Pancreas (tissue), 10 donors: Measurements from ENCODE around the gene RAB3IL1. TPM values are rescaled to one million over a fixed set of nuclear protein-coding genes. Genes with fewer than 3 reads are reported as not detected.

ENCODE experiments used
- ATAC-seq, 4 donors: fragments of 200-7000 bp; cut with Tn5 transposase; one replicate each; pipeline versions ENCODE4 v1.8.0 to v1.9.1; 2020; ENCODE audit warnings: mild to moderate bottlenecking in 4 of 4, moderate library complexity in 4 of 4
- DNase-seq, 6 donors: peaks; one replicate each; pipeline ENCODE4 v3.0.0-alpha.2; 2020
- FAIRE-seq: peaks from 2 replicates; lab custom pipeline; 2012; peaks lifted over from hg19 to GRCh38; lab: Jason Lieb, UNC
- H3K27ac ChIP-seq, 4 donors: fragments of 200-600 bp; sonication (generic); 1 replicate in 3 of 4; 2 replicates in 1 of 4; pipeline versions ENCODE4 v1.5.0 to v1.8.0; 2020
- H3K27me3 ChIP-seq, 4 donors: fragments of 200-600 bp; one replicate each; pipeline ENCODE4 v1.8.0; 2021
- H3K36me3 ChIP-seq, 3 donors: fragments of 200-600 bp; sonication (generic) in 1 of 3; one replicate each; pipeline versions ENCODE4 v1.5.0 to v1.8.0; 2020 to 2021
- H3K4me1 ChIP-seq, 3 donors: fragments of 200-600 bp; one replicate each; pipeline ENCODE4 v1.8.0; 2021
- H3K4me3 ChIP-seq, 4 donors: fragments of 200-600 bp; sonication (generic) in 2 of 4; one replicate each; pipeline versions ENCODE4 v1.5.0 to v1.8.0; 2020 to 2021
- H3K9me3 ChIP-seq, 4 donors: fragments of 200-600 bp; one replicate each; pipeline ENCODE4 v1.8.0; 2021
- WGBS, 2 donors: extraction: QIAGEN DNeasy Blood & Tissue Kit; methylation state at CpG; one replicate each; pipeline ENCODE4 v1.1.7; 2013; 5-methylcytosine and 5-hydroxymethylcytosine counted together
- intact Hi-C, 3 donors: fragments of 100-400 bp; cut with DNase I; formaldehyde crosslinking; loops; one replicate each; pipeline versions ENCODE4 v1.11.1 to v1.14.2; 2022
- polyA plus RNA-seq, 2 donors: library from polyadenylated mRNA; stranded (reverse); fragments of 200-250 nt; gene quantifications; one replicate each; pipeline ENCODE4 v1.2.3, GENCODE V29; 2013
- total RNA-seq, 6 donors: library from RNA; stranded (reverse); fragmentation: NEBNext Ultra II Directional in 4 of 6; extraction: Animal tissue kit (Norgen Biotek cat#: 25700) in 4 of 6; gene quantifications; one replicate each; pipeline versions ENCODE4 v1.2.1 to v1.2.4, GENCODE V29; 2021 to 2023
- TF ChIP-seq, protein P1 (sequence below), 4 donors: fragments of 200-600 bp; sonication (generic) in 3 of 4; IDR thresholded peaks; one replicate each; pipeline versions ENCODE4 v1.5.0 to v1.8.0; 2021; ENCODE audit warnings: antibody characterized with exemption in 4 of 4
- donor health status: healthy with polysubstance abuse.
- donor health status: DM: no; HTN: no; CAD: no; lungs with moderate emphysema.
- donor health status: DM: no; HTN: no; CAD: no.
- donor health status: control.
- donor health status: control.
- donor health status: Bipolar disorder and iron deficiency.
- donor health status: DM: yes; HTN: yes; CAD: no.
- donor health status: DM: no; HTN: no; CAD: no.
- donor health status: DM: no; HTN: no; CAD: no.
- donor health status: DM: yes; HTN: yes; CAD: no.

Gene RAB3IL1
- total and polyA plus RNA-seq, 8 donors: 1.9 to 5.6 (median 3.2) TPM

DNA sequence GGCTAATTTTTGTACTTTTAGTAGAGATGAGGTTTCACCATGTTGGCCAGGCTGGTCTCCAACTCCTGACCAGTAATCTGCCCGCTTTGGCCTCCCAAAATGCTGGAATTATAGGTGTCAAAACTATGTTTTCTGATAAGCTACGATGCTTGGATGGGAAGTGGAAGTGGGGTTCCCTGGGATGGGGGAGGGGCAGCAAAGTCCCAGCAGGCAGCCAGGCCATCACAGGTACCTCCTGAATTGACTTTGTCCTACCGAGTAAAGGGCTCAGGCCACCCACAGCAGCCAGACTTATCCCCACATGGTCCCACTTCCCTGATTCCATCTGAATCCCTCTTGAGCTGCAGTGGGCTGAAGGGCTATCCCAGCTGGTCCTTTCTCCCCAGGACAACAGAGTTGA, 43.2 kb upstream of the RAB3IL1 start:
- no peak overlapping the region for H3K4me3 ChIP-seq
- DNase-seq (peak in 2 of 6 donors; percentile 13 to 20), ATAC-seq (no peak), FAIRE-seq (no peak)
- 81 to 88% methylated on average over 3 of the region's 3 CpGs for WGBS, 2 donors
- TF ChIP-seq, protein P1, sequence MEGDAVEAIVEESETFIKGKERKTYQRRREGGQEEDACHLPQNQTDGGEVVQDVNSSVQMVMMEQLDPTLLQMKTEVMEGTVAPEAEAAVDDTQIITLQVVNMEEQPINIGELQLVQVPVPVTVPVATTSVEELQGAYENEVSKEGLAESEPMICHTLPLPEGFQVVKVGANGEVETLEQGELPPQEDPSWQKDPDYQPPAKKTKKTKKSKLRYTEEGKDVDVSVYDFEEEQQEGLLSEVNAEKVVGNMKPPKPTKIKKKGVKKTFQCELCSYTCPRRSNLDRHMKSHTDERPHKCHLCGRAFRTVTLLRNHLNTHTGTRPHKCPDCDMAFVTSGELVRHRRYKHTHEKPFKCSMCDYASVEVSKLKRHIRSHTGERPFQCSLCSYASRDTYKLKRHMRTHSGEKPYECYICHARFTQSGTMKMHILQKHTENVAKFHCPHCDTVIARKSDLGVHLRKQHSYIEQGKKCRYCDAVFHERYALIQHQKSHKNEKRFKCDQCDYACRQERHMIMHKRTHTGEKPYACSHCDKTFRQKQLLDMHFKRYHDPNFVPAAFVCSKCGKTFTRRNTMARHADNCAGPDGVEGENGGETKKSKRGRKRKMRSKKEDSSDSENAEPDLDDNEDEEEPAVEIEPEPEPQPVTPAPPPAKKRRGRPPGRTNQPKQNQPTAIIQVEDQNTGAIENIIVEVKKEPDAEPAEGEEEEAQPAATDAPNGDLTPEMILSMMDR (IDR thresholded peaks at IDR 0.05): no peak
- H3K27me3 ChIP-seq: no peaks in the 10 kb centered on the region
- peaks cover 0 to 27% (median 10%) of the 10 kb centered on the region in 3 donors for H3K36me3 ChIP-seq
- intact Hi-C loops: no loop called here
- peaks cover 3 to 21% (median 9%) of the 10 kb centered on the region in 3 donors for H3K4me1 ChIP-seq
- H3K27ac ChIP-seq: no peak overlapping the region
- H3K9me3 ChIP-seq: no peaks in the 10 kb centered on the region

DNA sequence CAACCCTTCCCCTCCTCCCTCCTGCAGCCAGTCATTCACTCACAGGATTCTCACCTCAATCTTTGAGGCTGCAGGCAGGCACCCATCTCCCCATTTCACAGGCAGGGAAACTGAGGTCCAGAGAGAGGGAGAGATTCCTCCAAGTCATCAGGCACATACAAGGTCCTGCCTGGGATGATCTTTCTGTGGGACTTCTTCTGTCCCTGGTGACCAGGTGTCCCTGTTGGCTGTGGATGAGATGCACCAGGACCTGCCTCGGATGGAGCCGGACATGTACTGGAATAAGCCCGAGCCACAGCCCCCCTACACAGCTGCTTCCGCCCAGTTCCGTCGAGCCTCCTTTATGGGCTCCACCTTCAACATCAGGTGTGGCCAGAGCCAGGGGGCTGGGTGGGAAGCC, 42.3 kb upstream of the RAB3IL1 start:
- TF ChIP-seq, protein P1 (IDR thresholded peaks at IDR 0.05): no peak
- intact Hi-C loops: loop anchor here in 2 of 3 donors (10.0 kb wide), 2 partner anchors 95 to 155 kb away; no protein-coding TSS in a partner anchor
- peaks cover 0 to 19% (median 2%) of the 10 kb centered on the region in 3 donors for H3K36me3 ChIP-seq
- ATAC-seq: no peak
- 85 to 88% methylated on average over 6 of the region's 6 CpGs for WGBS, 2 donors
- peaks cover 3 to 16% (median 11%) of the 10 kb centered on the region in 3 donors for H3K4me1 ChIP-seq
- FAIRE-seq: no peak
- peak in 3 of 6 donors; percentile 16 to 28 (median 20) for DNase-seq
- no peaks in the 10 kb centered on the region for H3K9me3 ChIP-seq
- no peak overlapping the region for H3K4me3 ChIP-seq
- no peaks in the 10 kb centered on the region for H3K27me3 ChIP-seq
- no peak overlapping the region for H3K27ac ChIP-seq

DNA sequence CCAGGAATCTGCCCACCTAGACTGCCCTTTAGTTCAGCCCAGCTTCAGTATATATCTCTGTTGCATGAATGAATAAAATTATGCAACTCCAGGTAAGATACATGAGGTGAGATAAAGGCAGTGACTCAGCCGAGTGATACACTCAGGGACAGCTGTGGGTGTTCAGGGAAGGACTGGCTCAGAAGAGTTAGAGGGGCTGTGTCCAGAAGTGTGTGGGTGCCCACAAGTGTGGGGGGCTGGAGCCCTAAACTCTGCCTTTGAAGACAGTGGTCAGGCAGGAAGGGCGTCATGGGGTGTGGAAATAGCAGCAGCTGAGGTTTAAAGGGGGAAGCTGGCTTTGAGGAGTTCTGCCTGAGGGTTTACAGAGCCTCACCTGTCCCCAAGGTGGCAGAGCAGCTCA, 41.7 kb upstream of the RAB3IL1 start:
- no peak for ATAC-seq
- intact Hi-C loops: loop anchor here in 2 of 3 donors (10.0 kb wide), 2 partner anchors 96 to 154 kb away; no protein-coding TSS in a partner anchor

DNA sequence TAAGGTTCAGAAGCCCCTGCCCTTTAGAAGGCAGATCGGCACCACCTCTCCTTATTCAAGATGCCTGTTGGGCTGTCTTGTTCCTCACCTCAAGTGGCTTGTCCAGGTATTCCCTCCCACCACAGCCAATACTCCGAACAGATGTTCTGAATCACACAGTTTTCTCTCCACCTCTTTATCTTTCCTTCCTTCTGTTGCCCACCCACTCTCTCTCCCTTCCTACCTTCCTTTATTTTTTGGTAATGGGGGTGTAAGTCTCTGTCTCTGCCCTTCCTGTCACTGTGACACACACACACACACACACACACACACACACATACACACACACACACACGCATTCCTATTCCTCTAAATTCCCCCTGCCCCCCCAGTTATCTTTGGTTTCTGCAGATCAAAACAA, 41.2 kb upstream of the RAB3IL1 start:
- H3K27ac ChIP-seq: no peak overlapping the region
- FAIRE-seq (no peak), ATAC-seq (no peak), DNase-seq (peak in 1 of 6 donors; percentile 7)
- intact Hi-C loops: loop anchor here in 2 of 3 donors (10.0 kb wide), 2 partner anchors 96 to 154 kb away; no protein-coding TSS in a partner anchor
- WGBS, 2 donors: 61 to 77% methylated on average over 3 of the region's 3 CpGs
- no peaks in the 10 kb centered on the region for H3K9me3 ChIP-seq
- peaks cover 3 to 5% (median 5%) of the 10 kb centered on the region in 3 donors for H3K4me1 ChIP-seq
- H3K4me3 ChIP-seq: no peak overlapping the region
- peaks cover 0 to 8% (median 0%) of the 10 kb centered on the region in 3 donors for H3K36me3 ChIP-seq
- TF ChIP-seq, protein P1 (IDR thresholded peaks at IDR 0.05): no peak
- no peaks in the 10 kb centered on the region for H3K27me3 ChIP-seq

More for the DNA sequence above, 41.7 kb upstream of the RAB3IL1 start:
- H3K27me3 ChIP-seq: no peaks in the 10 kb centered on the region
- H3K4me3 ChIP-seq: no peak overlapping the region
- H3K9me3 ChIP-seq: no peaks in the 10 kb centered on the region
- H3K36me3 ChIP-seq: peaks cover 0 to 14% (median 0%) of the 10 kb centered on the region in 3 donors
- no peak for FAIRE-seq
- WGBS, 2 donors: 9 to 34% methylated on average over 2 of the region's 2 CpGs
- peak in 2 of 6 donors; percentile 15 to 26 for DNase-seq
- H3K27ac ChIP-seq: no peak overlapping the region
- peaks cover 3 to 11% (median 8%) of the 10 kb centered on the region in 3 donors for H3K4me1 ChIP-seq
- TF ChIP-seq, protein P1 (IDR thresholded peaks at IDR 0.05): no peak
